Activated naive CD8-positive, alpha-beta T cell treated with anti-CD3 and anti-CD28 coated beads, Interleukin-2, amount 50 U/mL, for 24 hours (primary cell): ENCODE data around the gene PID1.

ENCODE experiments used
- ATAC-seq: fragments of 150-1000 bp; cut with Tn5 transposase; one replicate; pipeline ENCODE4 v1.10.0; 2021
- DNase-seq: peaks from one replicate; pipeline ENCODE4 v3.0.0; 2021
- H3K27ac Mint-ChIP-seq: one replicate; pipeline ENCODE4 v1.8.0; 2021; ENCODE audit warnings: mild to moderate bottlenecking, mixed read lengths
- H3K27me3 Mint-ChIP-seq: one replicate; pipeline ENCODE4 v1.8.0; 2021; ENCODE audit warnings: mixed read lengths
- H3K36me3 Mint-ChIP-seq: one replicate; pipeline ENCODE4 v1.8.0; 2021; ENCODE audit warnings: low read depth, mixed read lengths
- H3K4me1 Mint-ChIP-seq: one replicate; pipeline ENCODE4 v1.8.0; 2021; ENCODE audit warnings: mixed read lengths
- H3K4me3 Mint-ChIP-seq: one replicate; pipeline ENCODE4 v1.8.0; 2021; ENCODE audit warnings: mild to moderate bottlenecking, moderate library complexity, mixed read lengths
- H3K9me3 Mint-ChIP-seq: one replicate; pipeline ENCODE4 v1.8.0; 2021; ENCODE audit warnings: mixed read lengths

Gene PID1

DNA sequence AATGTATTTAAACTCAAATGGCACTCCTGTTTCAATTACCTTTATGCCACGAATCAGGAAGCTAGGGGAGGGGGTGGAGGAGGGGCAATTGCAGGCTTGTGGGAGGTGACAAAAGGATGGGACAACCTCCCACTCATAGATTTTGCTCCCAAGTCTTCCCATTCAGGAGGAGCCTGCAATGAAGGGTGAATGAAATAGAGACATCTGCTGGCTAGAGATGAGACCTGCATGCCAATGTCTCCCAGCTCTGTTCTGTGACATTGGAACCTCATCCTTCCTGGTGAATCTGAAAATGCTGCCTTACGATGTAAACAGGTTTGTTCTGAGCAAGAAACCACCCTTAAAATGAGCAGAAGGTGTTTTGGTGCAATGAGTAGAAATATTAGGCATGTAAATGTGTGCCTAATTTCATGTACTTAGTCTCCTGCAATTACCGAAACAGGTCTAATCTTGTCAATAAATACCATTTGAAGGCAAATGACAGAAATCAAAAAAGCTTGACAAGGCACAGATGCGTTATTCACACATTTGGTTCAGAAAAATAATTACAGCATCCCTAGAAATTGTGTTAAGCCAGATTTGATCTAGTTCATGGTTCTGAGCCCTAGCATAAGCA, 2.7 kb upstream of the PID1 start:
- Mint-ChIP-seq H3K4me3 (no peak overlapping the region), H3K9me3 (no peaks in the 10 kb centered on the region), H3K27me3 (peaks cover 30% of the 10 kb centered on the region), H3K4me1 (no peaks in the 10 kb centered on the region), H3K36me3 (no peaks in the 10 kb centered on the region), H3K27ac (no peak overlapping the region)
- no peak for DNase-seq
- ATAC-seq = no peak

DNA sequence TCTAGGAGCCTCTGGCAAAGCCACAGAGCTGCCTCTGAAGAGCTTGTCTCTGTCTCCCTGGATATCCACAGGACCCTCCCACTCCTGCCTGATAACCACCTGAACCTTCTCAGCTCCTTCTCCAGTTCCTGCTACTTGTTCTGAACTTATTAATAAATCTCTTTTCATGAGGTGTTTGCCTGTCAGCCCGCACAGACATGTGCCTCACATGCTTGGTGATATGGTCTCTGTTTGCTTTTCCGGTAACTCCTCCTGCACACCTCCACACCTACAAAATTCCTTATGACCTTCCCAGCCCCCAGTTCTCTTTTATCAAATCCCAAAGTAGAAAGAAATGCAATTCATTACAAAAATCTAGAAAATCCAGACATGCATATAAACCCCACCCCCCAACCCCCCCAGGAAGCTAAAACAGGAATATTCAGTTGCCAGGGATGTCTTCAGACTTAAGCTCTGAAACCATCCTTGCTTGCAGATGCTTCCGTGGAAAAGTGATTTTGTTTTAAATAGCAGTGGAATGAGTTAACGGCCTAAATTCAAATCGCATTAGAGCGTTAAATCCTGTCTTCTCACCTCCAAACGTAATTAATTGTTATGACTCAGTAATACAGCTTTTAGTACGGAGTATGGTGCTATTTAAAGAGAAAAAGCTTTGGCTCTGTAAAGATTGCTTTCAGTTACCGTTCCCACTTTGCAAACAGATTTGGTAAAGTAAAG, 2.1 kb upstream of the PID1 start:
- Mint-ChIP-seq H3K9me3 (no peaks in the 10 kb centered on the region), H3K4me3 (no peak overlapping the region), H3K27me3 (peaks cover 33% of the 10 kb centered on the region), H3K4me1 (no peaks in the 10 kb centered on the region), H3K27ac (no peak overlapping the region), H3K36me3 (no peaks in the 10 kb centered on the region)
- ATAC-seq = no peak
- no peak for DNase-seq

DNA sequence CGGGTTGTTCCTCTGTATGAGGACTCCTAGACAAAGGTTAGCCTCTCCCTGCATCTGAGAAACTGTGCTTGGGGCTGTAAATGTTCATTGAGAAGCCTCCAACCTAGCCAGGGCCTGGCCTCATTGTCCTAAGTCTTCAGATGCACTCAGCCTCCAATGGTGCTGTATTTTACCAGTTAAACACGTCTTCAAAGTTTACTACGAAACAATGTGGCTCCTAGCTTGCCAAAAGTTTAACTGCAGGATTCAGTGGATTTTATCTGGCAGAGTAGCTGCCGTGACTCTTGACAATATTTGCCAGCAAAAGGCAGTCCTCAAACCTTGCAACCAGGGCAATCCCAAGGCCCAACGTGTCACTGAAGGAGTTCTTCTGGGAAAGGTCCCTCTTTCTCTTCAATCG, 1.1 kb downstream of the PID1 start:
- peaks cover 35% of the 10 kb centered on the region for H3K27me3 Mint-ChIP-seq
- no peak for ATAC-seq
- H3K27ac Mint-ChIP-seq = no peak overlapping the region
- no peaks in the 10 kb centered on the region for H3K4me1 Mint-ChIP-seq
- no peak overlapping the region for H3K4me3 Mint-ChIP-seq
- no peaks in the 10 kb centered on the region for H3K36me3 Mint-ChIP-seq
- DNase-seq = no peak
- no peaks in the 10 kb centered on the region for H3K9me3 Mint-ChIP-seq

DNA sequence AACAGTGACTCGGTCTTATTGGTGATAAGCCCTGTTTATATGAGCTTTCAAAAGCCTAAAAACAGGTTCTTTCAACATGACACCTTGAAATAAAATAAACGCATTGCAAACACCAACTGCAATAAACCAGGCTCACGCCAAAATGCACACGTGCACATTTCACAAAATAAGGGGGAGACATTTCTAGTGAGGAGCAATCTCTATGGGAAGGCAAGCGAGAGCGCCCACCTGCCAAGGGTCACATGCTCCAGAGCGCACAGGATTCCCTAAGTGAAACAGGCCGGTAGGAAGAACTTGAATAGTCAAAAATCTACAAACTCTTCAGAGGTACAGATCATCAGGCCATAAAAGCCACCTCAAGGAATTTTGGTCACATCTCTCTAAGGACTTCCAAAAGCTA, 1.9 kb downstream of the PID1 start:
- Mint-ChIP-seq H3K9me3 (no peaks in the 10 kb centered on the region), H3K27me3 (peaks cover 35% of the 10 kb centered on the region), H3K36me3 (no peaks in the 10 kb centered on the region), H3K4me3 (no peak overlapping the region), H3K4me1 (no peaks in the 10 kb centered on the region), H3K27ac (no peak overlapping the region)
- no peak for DNase-seq
- ATAC-seq = no peak

DNA sequence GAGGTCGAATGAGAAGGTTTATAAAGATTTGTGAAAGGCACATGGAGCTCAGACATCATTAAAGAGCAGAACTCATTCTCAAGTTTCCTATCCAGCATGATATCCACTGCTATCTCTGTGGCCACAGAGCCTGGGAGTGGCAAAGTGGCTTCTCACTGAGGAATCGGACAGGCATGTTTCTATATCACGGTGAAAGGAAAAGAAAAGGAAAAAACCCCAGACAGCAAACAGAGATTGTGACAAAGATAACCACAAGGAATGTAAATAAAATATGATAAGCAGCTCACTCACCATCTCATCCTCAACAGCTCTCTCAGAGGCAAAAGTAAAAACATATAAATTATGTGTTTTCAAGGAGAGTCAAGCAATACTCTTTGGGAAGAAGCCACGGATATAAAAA, 2.5 kb downstream of the PID1 start:
- no peak for ATAC-seq
- no peak overlapping the region for H3K4me3 Mint-ChIP-seq
- no peaks in the 10 kb centered on the region for H3K36me3 Mint-ChIP-seq
- DNase-seq = no peak
- H3K27me3 Mint-ChIP-seq = peaks cover 35% of the 10 kb centered on the region
- no peaks in the 10 kb centered on the region for H3K4me1 Mint-ChIP-seq
- no peaks in the 10 kb centered on the region for H3K9me3 Mint-ChIP-seq
- H3K27ac Mint-ChIP-seq = no peak overlapping the region

DNA sequence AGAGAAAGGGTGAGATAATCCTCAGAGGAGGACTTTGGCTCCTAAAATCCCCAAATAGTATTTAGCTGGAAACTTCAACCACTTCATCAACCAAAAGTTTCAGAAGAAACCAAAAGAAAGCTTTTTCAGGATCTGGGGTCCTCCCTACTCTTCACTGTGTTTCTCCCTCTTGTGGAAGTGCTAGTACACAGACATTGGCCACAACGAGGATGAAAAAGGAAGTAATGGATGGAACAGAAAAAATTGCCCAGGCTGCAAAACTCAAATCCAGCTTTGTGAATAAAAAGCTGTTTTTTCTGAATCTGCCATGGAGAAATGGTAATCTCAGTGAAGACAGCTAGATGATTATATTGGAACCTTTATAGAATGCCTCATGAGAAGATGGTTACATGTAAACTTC, 4.0 kb downstream of the PID1 start:
- H3K27me3 Mint-ChIP-seq = peaks cover 25% of the 10 kb centered on the region
- ATAC-seq = no peak
- H3K4me3 Mint-ChIP-seq = no peak overlapping the region
- no peaks in the 10 kb centered on the region for H3K9me3 Mint-ChIP-seq
- DNase-seq = no peak
- H3K36me3 Mint-ChIP-seq = no peaks in the 10 kb centered on the region
- H3K4me1 Mint-ChIP-seq = no peaks in the 10 kb centered on the region
- H3K27ac Mint-ChIP-seq = no peak overlapping the region

DNA sequence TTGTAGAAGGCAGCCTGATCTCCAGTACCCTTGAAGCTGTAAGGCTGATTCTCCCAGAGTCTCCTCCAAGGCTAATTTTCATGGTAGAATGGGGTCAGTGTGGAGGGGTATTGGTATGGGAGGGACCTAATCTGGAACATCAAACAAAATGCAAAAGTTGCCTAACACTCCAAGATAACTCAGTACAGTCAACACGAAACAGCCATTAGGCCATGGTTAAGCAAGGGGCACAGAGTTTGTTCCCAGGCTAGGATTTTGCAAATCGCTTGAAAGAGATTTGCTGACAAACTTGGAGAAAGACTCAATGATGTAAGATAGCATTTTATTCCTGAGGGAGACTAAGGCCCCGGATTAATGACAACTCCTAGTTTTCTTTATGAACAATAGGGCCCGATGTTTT, 5.4 kb downstream of the PID1 start:
- DNase-seq (no peak), ATAC-seq (no peak)
- peaks cover 20% of the 10 kb centered on the region for H3K27me3 Mint-ChIP-seq
- H3K27ac Mint-ChIP-seq = no peak overlapping the region
- H3K4me3 Mint-ChIP-seq = no peak overlapping the region
- H3K4me1 Mint-ChIP-seq = no peaks in the 10 kb centered on the region
- H3K9me3 Mint-ChIP-seq = no peaks in the 10 kb centered on the region
- H3K36me3 Mint-ChIP-seq = no peaks in the 10 kb centered on the region

DNA sequence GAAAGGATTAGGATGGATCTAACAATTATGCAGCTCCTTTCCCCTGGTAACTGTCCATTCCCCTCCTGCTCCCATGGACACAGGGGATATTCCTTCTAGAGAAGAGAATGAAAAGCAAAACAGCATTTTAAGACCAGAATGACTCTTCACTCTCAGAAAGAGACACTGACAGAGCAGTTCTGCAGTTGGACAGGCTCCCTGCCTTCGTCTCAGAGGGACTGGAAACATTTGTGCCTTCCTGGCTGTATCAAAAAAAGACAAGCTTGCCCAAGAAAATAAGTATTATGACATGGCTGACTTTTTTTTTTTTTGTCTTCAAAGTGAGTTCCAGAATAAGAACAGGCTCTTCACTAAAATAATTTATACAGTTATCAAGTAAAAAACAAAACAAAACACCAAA, 9.5 kb downstream of the PID1 start:
- no peak overlapping the region for H3K27ac Mint-ChIP-seq
- no peaks in the 10 kb centered on the region for H3K4me1 Mint-ChIP-seq
- no peak overlapping the region for H3K4me3 Mint-ChIP-seq
- DNase-seq (no peak), ATAC-seq (no peak)
- H3K27me3 Mint-ChIP-seq = no peaks in the 10 kb centered on the region
- no peaks in the 10 kb centered on the region for H3K9me3 Mint-ChIP-seq
- H3K36me3 Mint-ChIP-seq = no peaks in the 10 kb centered on the region

DNA sequence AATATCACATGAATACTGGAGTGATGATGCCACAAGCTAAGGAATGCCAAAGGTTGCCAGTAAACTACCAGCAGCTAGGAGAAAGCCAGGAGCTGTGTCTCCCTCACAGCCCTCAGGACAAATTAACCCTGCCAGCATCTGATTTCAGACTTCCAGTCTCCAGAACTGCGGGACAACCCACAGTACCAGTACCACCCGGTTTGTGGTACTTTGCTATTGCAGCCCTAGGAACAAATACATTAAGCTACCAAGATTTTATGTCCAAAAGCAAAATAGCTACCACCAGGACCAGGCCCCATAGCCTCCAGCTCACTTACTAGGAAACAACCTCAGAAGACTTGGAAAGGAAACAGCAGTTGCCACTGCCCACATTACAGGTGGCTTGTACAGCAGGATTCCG, 10.0 kb downstream of the PID1 start:
- Mint-ChIP-seq H3K27me3 (no peaks in the 10 kb centered on the region), H3K36me3 (no peaks in the 10 kb centered on the region), H3K4me1 (no peaks in the 10 kb centered on the region), H3K27ac (no peak overlapping the region), H3K9me3 (no peaks in the 10 kb centered on the region), H3K4me3 (no peak overlapping the region)
- ATAC-seq (no peak), DNase-seq (no peak)

DNA sequence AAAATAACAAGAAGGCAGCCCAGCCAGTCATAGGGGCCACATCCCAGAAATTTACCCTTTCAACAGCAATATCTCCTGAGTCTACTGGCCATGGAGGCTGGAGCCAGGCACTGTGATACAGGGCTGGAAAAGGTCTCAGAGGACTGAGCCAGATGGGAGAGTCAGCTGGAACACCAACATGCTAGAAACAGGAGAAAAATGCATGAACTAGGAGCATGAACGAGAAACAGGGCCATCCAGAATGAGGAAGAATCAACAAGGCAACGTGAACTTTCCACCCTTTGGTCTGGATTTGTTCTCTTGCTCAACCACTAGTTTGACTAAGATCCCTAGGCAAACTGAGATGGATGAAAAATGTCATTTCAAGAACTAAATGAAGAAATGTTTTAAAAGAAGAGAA, 13.1 kb downstream of the PID1 start:
- Mint-ChIP-seq H3K4me1 (no peaks in the 10 kb centered on the region), H3K36me3 (no peaks in the 10 kb centered on the region), H3K9me3 (peaks cover 5% of the 10 kb centered on the region), H3K27ac (no peak overlapping the region), H3K4me3 (no peak overlapping the region), H3K27me3 (no peaks in the 10 kb centered on the region)
- ATAC-seq (no peak), DNase-seq (no peak)

DNA sequence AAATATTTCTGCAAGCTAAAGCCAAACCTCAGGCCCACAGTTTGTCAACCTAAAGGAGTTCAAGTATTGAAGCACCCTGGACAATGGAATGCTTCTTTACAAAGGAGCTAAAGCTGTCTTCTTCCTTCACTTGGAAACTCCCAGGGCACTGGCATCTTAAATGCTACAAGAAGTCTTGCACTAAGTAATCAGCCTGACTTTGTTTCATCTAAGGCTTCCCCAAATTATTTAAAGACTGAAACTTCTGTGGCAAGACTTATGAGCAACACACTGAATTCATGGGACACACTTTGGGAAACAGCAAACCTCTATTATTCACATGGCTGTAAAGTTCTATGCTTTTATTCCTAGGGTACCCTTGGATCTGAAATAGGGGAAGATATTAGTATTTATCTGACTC, 14.7 kb downstream of the PID1 start:
- Mint-ChIP-seq H3K4me3 (no peak overlapping the region), H3K36me3 (no peaks in the 10 kb centered on the region), H3K27me3 (no peaks in the 10 kb centered on the region), H3K9me3 (peaks cover 5% of the 10 kb centered on the region), H3K27ac (no peak overlapping the region), H3K4me1 (no peaks in the 10 kb centered on the region)
- DNase-seq (no peak), ATAC-seq (no peak)

DNA sequence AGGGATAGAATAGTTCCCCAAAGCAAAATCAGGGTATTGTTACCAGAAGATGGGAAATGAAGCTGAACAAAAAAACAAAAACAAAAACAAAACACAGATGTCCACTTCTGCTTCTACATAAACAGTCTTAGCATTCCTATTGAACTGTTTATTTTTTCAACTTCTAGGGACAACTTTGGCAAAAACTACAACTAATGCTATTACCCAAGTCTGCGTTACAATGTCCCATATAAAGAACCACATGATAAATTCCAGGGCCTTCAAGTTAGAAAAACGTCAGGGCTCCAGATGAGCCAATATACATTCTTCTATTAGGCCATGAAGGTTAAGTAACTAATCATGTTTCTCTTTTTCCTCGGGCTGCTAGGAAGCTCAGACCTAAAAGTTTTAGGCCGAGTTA, 16.9 kb downstream of the PID1 start:
- ATAC-seq = no peak
- H3K27ac Mint-ChIP-seq = no peak overlapping the region
- no peak for DNase-seq

DNA sequence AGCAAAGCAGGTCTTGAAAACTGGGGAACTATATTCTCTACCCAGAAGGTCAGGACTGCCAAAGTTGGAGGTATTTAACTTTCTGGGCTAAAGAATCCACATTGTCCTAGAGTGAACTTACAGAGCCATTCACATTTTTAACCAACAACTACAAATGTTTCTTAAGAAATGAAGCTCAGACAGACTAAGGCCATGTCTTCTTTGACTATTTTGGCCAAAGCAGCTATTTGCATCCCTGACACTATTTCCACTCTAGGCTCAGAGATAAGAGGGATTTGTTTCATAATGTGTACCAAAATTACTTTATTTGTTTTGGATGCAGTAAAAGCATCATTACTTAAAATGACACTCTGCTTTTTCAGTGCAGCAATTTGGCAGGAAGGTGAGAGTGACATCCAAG, 18.1 kb downstream of the PID1 start:
- H3K9me3 Mint-ChIP-seq = peaks cover 5% of the 10 kb centered on the region
- no peaks in the 10 kb centered on the region for H3K4me1 Mint-ChIP-seq
- no peak overlapping the region for H3K4me3 Mint-ChIP-seq
- H3K27me3 Mint-ChIP-seq = no peaks in the 10 kb centered on the region
- no peak overlapping the region for H3K27ac Mint-ChIP-seq
- DNase-seq (no peak), ATAC-seq (no peak)
- H3K36me3 Mint-ChIP-seq = no peaks in the 10 kb centered on the region

More for the DNA sequence above, 16.9 kb downstream of the PID1 start:
- H3K4me3 Mint-ChIP-seq = no peak overlapping the region
- no peaks in the 10 kb centered on the region for H3K27me3 Mint-ChIP-seq
- H3K4me1 Mint-ChIP-seq = no peaks in the 10 kb centered on the region
- H3K36me3 Mint-ChIP-seq = no peaks in the 10 kb centered on the region
- H3K9me3 Mint-ChIP-seq = peaks cover 5% of the 10 kb centered on the region

DNA sequence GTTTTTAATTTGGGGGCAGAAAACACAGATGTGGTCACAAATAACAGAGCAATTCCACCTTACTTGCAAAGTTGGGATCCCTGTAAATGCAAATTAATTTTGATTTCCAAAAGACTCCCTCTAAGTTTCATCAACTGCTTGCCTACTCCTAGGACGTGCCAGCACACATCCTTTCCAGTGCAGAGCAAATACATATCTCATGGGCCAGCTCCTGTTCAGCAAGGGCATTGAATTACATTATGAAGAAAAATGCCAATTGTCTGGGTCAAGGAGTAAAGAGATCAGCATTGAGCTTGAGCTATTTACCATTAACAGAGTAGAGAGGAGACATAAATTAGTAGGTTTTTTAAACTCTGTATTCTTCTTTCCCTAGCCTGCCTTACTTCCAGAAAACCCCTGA, 18.8 kb downstream of the PID1 start:
- no peaks in the 10 kb centered on the region for H3K27me3 Mint-ChIP-seq
- peaks cover 5% of the 10 kb centered on the region for H3K9me3 Mint-ChIP-seq
- H3K27ac Mint-ChIP-seq = no peak overlapping the region
- H3K4me3 Mint-ChIP-seq = no peak overlapping the region
- ATAC-seq (no peak), DNase-seq (no peak)
- H3K36me3 Mint-ChIP-seq = no peaks in the 10 kb centered on the region
- H3K4me1 Mint-ChIP-seq = no peaks in the 10 kb centered on the region

DNA sequence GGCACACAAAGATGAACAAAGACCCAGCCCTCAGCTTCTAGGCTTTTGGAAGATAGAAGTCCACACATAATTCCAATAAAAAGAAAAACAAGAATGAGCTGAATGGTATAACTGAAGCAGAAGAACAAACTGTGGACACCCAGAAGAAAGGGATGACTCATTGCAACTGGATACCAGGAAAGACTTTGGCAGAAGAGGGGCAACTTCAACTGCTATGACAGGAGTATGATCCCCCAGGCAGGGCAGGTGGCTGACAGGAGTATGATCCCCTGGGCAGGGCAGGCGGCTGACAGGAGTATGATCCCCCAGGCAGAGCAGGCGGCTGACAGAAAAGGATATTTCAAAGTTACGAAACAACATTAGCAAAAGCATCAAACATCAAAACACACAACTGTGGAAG, 21.6 kb downstream of the PID1 start:
- H3K4me1 Mint-ChIP-seq = no peaks in the 10 kb centered on the region
- no peaks in the 10 kb centered on the region for H3K27me3 Mint-ChIP-seq
- H3K36me3 Mint-ChIP-seq = no peaks in the 10 kb centered on the region
- DNase-seq = no peak
- ATAC-seq = no peak
- H3K9me3 Mint-ChIP-seq = peaks cover 5% of the 10 kb centered on the region
- H3K4me3 Mint-ChIP-seq = no peak overlapping the region
- no peak overlapping the region for H3K27ac Mint-ChIP-seq

DNA sequence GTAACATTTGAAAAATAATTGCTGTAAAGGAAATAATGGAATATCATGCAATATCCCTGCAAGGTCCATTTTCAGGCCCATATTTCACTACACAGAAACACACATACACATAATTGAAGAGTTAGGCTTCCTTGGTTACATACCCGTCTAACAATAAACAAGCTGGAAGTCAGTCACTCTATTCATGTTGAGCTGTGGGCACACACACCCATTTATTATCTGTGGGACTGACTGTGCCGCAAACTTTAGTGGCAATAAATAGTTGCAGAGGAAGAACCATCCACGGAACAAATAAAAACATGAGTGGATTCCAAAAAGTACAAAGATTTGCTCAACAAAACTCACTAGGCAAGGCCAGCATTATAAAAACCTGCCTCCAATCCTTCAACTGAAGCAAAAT, 24.8 kb downstream of the PID1 start:
- no peak for DNase-seq
- no peaks in the 10 kb centered on the region for H3K36me3 Mint-ChIP-seq
- no peaks in the 10 kb centered on the region for H3K27me3 Mint-ChIP-seq
- no peaks in the 10 kb centered on the region for H3K4me1 Mint-ChIP-seq
- no peak overlapping the region for H3K27ac Mint-ChIP-seq
- peaks cover 17% of the 10 kb centered on the region for H3K9me3 Mint-ChIP-seq
- H3K4me3 Mint-ChIP-seq = no peak overlapping the region
- no peak for ATAC-seq
